Right lobe of liver (tissue), 6 donors: ENCODE measurements around the gene ACTN4. TPM values are rescaled to one million over a fixed set of nuclear protein-coding genes. Genes with fewer than 3 reads are reported as not detected.

Source experiments
- ATAC-seq, 4 donors: fragments of 200-7000 bp; cut with Tn5 transposase; one replicate each; pipeline ENCODE4 v1.9.1; 2020; ENCODE audit warnings: mild to moderate bottlenecking in 4 of 4, moderate library complexity in 4 of 4
- DNase-seq, 3 donors: peaks; one replicate each; pipeline ENCODE4 v3.0.0-alpha.2; 2020
- H3K27ac ChIP-seq, 3 donors: fragments of 200-600 bp; one replicate each; pipeline ENCODE4 v1.8.0; 2022
- H3K27me3 ChIP-seq, 2 donors: fragments of 200-600 bp; one replicate each; pipeline ENCODE4 v1.8.0; 2022
- H3K36me3 ChIP-seq, 4 donors: fragments of 200-600 bp; sonication (generic) in 1 of 4; one replicate each; pipeline versions ENCODE4 v1.5.1 to v1.8.0; 2017 to 2022; ENCODE audit warnings: control low read depth in 1 of 4
- H3K4me1 ChIP-seq, 4 donors: fragments of 200-600 bp; sonication (generic) in 1 of 4; one replicate each; pipeline versions ENCODE4 v1.5.1 to v1.8.0; 2017 to 2022; ENCODE audit warnings: control low read depth in 1 of 4
- H3K4me3 ChIP-seq, 3 donors: fragments of 200-600 bp; one replicate each; pipeline ENCODE4 v1.8.0; 2022
- H3K9me3 ChIP-seq, 4 donors: fragments of 200-600 bp; sonication (generic) in 1 of 4; one replicate each; pipeline versions ENCODE4 v1.5.1 to v1.8.0; 2017 to 2022; ENCODE audit warnings: control low read depth in 1 of 4
- CTCF ChIP-seq, 4 donors: fragments of 200-600 bp in 3 of 4; fragments of 450-650 bp in 1 of 4; IDR thresholded peaks; one replicate each; pipeline versions ENCODE4 v1.5.1 to v1.8.0; 2016 to 2022; ENCODE audit warnings: antibody characterized with exemption in 4 of 4, mild to moderate bottlenecking in 2 of 4
- POLR2A ChIP-seq: fragments of 450-650 bp; IDR thresholded peaks from one replicate; pipeline ENCODE4 v1.6.1; 2017; ENCODE audit warnings: antibody characterized with exemption, mild to moderate bottlenecking
- WGBS: methylation state at CpG from one replicate; pipeline ENCODE4 v1.1.6; 2018; ENCODE audit warnings: low coverage, low lambda C conversion rate; ENCODE audit not compliant: insufficient coverage; ENCODE audit errors: missing lambda C conversion rate; 5-methylcytosine and 5-hydroxymethylcytosine counted together
- intact Hi-C, 2 donors: fragments of 100-400 bp; cut with DNase I; formaldehyde crosslinking; loops; one replicate each; pipeline versions ENCODE4 v1.11.2 to v1.14.1; 2022
- total RNA-seq, 6 experiments: library from RNA; depleted of rRNA in 2 of 6; stranded (reverse); fragments of >200 nt in 2 of 6; fragmentation: NEBNext Ultra II Directional in 3 of 6; extraction: Animal tissue kit (Norgen Biotek cat#: 25700) in 3 of 6; gene quantifications; one replicate each; pipeline versions ENCODE4 v1.1.0 to v1.2.4, GENCODE V29; 2016 to 2023
- donor health status: DM: no; HTN: yes; CAD: no.
- donor health status: DM: no; HTN: no; CAD: no.
- donor health status: DM: no; HTN: no; CAD: no.
- donor health status: DM: no; HTN: yes; CAD: no.
- donor health status: DM: no; HTN: yes; CAD: no.

ACTN4 gene
- total RNA-seq, 6 experiments from 2014 or later: 142 to 306 (median 201) TPM

DNA sequence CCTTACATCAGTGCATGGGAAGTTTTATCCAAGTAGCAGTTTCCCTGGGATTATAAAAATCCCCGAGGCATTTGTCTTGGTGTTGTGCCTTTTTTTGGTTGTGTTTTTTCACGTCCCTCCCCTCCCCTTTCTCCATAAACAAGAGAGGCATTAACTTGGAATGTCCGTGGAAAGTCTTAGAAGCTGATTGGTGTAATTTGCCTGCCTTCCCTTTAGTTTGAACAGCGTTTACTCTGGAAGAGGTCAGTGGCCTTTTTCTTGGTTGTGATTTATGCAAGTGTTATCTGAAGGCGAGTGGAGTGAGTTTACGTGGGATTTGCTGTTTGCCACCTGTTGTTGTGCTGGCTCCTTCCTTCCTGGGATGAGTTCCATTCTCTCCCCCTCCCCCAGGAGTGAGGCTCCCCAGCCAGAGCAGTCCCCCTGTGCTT is 7.2 kb downstream of the ACTN4 start:
- no peak overlapping the region for H3K4me3 ChIP-seq
- DNase-seq (no peak), ATAC-seq (peak in 1 of 4 donors; percentile 1)
- H3K27me3 ChIP-seq: no peaks in the 10 kb centered on the region
- peaks cover 0 to 100% (median 51%) of the 10 kb centered on the region in 4 donors for H3K4me1 ChIP-seq
- intact Hi-C loops: loop anchor here (5.0 to 10.0 kb wide), 2 partner anchors 50 to 63 kb away; no protein-coding TSS in a partner anchor
- H3K36me3 ChIP-seq: no peaks in the 10 kb centered on the region
- 11% methylated on average over 5 of the region's 6 CpGs for WGBS
- TF ChIP-seq CTCF (IDR thresholded peaks at IDR 0.05) (no peak), POLR2A (no peak)
- H3K9me3 ChIP-seq: no peaks in the 10 kb centered on the region
- H3K27ac ChIP-seq: peak overlapping the region; percentile 89 to 94 (median 92)

DNA sequence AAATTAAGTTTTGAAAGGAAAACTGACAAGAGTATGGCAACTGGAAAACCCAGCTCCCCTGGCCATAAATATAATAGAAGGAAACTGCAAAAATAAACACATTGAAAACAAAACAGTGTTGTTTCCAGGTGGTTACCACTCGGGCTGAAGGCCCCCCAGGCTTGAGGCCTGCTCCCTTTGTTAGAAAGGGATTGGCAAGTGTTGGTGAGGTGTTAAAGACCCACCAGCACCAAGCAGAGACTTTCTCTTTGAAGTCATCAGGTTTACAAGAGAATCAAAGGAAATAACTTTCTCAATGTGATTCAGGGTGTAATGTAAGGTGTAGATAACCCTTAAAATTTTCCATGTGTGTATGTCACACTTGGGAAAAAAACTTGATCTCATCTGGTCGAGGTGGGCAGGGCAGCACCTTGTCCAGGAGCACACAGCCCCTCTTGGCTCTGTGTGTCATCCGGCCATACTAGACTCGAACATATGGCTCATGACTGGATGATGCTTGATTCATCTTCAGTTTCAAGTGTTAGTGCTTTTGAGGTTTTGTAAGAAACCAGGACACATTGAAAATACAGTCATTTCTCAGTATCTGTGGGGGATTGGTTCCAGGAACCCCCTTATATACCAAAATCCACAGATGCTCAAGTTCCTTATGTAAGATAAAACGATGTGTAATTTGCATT is 7.8 kb downstream of the ACTN4 start:
- Histone ChIP-seq H3K4me3 (no peak overlapping the region), H3K27me3 (no peaks in the 10 kb centered on the region), H3K36me3 (no peaks in the 10 kb centered on the region), H3K27ac (peak overlapping the region; percentile 53 to 94 (median 92)), H3K9me3 (no peaks in the 10 kb centered on the region), H3K4me1 (peaks cover 0 to 100% (median 53%) of the 10 kb centered on the region in 4 donors)
- intact Hi-C loops: loop anchor here in 1 of 2 donors (10.0 kb wide), 1 partner anchor 50 kb away; no protein-coding TSS in a partner anchor
- TF ChIP-seq POLR2A (no peak), CTCF (IDR thresholded peaks at IDR 0.05) (no peak)
- DNase-seq (no peak), ATAC-seq (no peak)
- 44% methylated on average over 3 of the region's 5 CpGs for WGBS

- WGBS: 55% methylated on average over 7 of the region's 7 CpGs
- Histone ChIP-seq H3K4me3 (no peak overlapping the region), H3K4me1 (peaks cover 0 to 98% (median 51%) of the 10 kb centered on the region in 4 donors), H3K27ac (peak overlapping the region in 1 of 3 donors; percentile 94), H3K9me3 (no peaks in the 10 kb centered on the region), H3K36me3 (peaks cover 0 to 3% (median 0%) of the 10 kb centered on the region in 4 donors), H3K27me3 (no peaks in the 10 kb centered on the region)
- no peak for DNase-seq
- intact Hi-C loops: loop anchor here in 1 of 2 donors (10.0 kb wide), 1 partner anchor 48 kb away; no protein-coding TSS in a partner anchor
- no peak for ATAC-seq
- TF ChIP-seq CTCF (IDR thresholded peaks at IDR 0.05) (no peak), POLR2A (no peak)
Measured at GRCh38 chr19:38656171-38656981, 8.9 kb downstream of the ACTN4 start.

- peaks cover 0 to 94% (median 48%) of the 10 kb centered on the region in 4 donors for H3K4me1 ChIP-seq
- DNase-seq (no peak), ATAC-seq (no peak)
- intact Hi-C loops: loop anchor here in 1 of 2 donors (10.0 kb wide), 1 partner anchor 47 kb away; no protein-coding TSS in a partner anchor
- no peak for TF ChIP-seq POLR2A
- TF ChIP-seq CTCF (IDR thresholded peaks at IDR 0.05): no peak
- no peaks in the 10 kb centered on the region for H3K9me3 ChIP-seq
- WGBS: 53% methylated on average over 8 of the region's 8 CpGs
- peak overlapping the region; percentile 42 to 94 (median 59) for H3K27ac ChIP-seq
- no peaks in the 10 kb centered on the region for H3K27me3 ChIP-seq
- H3K36me3 ChIP-seq: peaks cover 0 to 4% (median 0%) of the 10 kb centered on the region in 4 donors
- H3K4me3 ChIP-seq: no peak overlapping the region
Measured at GRCh38 chr19:38657633-38658222, 10.3 kb downstream of the ACTN4 start.
